NCI-H2029 (cell line): ENCODE results near the gene ORAI2.
"Not testable (repeated sequence)": the region's sequence is repeated elsewhere in the genome, so short reads cannot be mapped to it uniquely, and the experiment has no call there.

ENCODE experiments used
- DNase-seq: peaks from one replicate; lab custom pipeline; 2025; lab: John Stamatoyannopoulos, UW

ORAI2 gene

GRCh38 chr7:102433219-102434038 is at the start of gene ORAI2:
Gene ORAI2, plus strand, starts transcription at chr7:102433575. Its CDS starts 5,382 bp downstream, at chr7:102438957.
- peak; percentile 41 for DNase-seq

- no peak for DNase-seq
Observed at GRCh38 chr7:102387064-102387463, 46.3 kb upstream of the ORAI2 start.

- DNase-seq, result no peak
Observed at GRCh38 chr7:102389810-102390209, 43.6 kb upstream of the ORAI2 start.

GRCh38 chr7:102390697-102391484 is 42.5 kb upstream of the ORAI2 start:
- peak; percentile 65 for DNase-seq

GRCh38 chr7:102392330-102392729 is 41.0 kb upstream of the ORAI2 start:
- DNase-seq, result no peak

- no peak for DNase-seq
Observed at GRCh38 chr7:102393467-102393866, 39.9 kb upstream of the ORAI2 start.

- DNase-seq, result no peak
Observed at GRCh38 chr7:102395592-102395872, 37.8 kb upstream of the ORAI2 start.

- peak; percentile 85 for DNase-seq
Observed at GRCh38 chr7:102395873-102396709, 37.3 kb upstream of the ORAI2 start, which contains the start of gene PRKRIP1. Gene PRKRIP1, plus strand, starts transcription at chr7:102396363. Its CDS starts 49 bp downstream, at chr7:102396412.

GRCh38 chr7:102396710-102397019 is 36.7 kb upstream of the ORAI2 start:
- no peak for DNase-seq

- DNase-seq, result no peak
Observed at GRCh38 chr7:102398543-102398942, 34.8 kb upstream of the ORAI2 start.

- DNase-seq, result no peak
Observed at GRCh38 chr7:102400360-102400759, 33.0 kb upstream of the ORAI2 start.

GRCh38 chr7:102403563-102403962 is 29.8 kb upstream of the ORAI2 start:
- DNase-seq, result no peak

GRCh38 chr7:102404005-102404861 is 29.1 kb upstream of the ORAI2 start:
- DNase-seq, result peak; percentile 53

GRCh38 chr7:102404862-102405188 is 28.6 kb upstream of the ORAI2 start:
- DNase-seq, result not testable (repeated sequence)

GRCh38 chr7:102407910-102408309 is 25.5 kb upstream of the ORAI2 start:
- DNase-seq, result no peak

- not testable (repeated sequence) for DNase-seq
Observed at GRCh38 chr7:102408530-102408929, 24.8 kb upstream of the ORAI2 start.

GRCh38 chr7:102409340-102409739 is 24.0 kb upstream of the ORAI2 start:
- DNase-seq, result no peak

- no peak for DNase-seq
Observed at GRCh38 chr7:102410123-102410522, 23.3 kb upstream of the ORAI2 start.

GRCh38 chr7:102410918-102411317 is 22.5 kb upstream of the ORAI2 start:
- no peak for DNase-seq

- DNase-seq, result no peak
Observed at GRCh38 chr7:102412548-102412947, 20.8 kb upstream of the ORAI2 start.

GRCh38 chr7:102413091-102413490 is 20.3 kb upstream of the ORAI2 start:
- DNase-seq, result no peak

- no peak for DNase-seq
Observed at GRCh38 chr7:102413611-102414010, 19.8 kb upstream of the ORAI2 start.
